Hepatocyte (in vitro differentiated cells): Measurements from ENCODE around the gene MED29. TPM values are rescaled to one million over a fixed set of nuclear protein-coding genes. Genes with fewer than 3 reads are reported as not detected.

Experiments
- DNase-seq: peaks from one replicate; pipeline ENCODE4 v3.0.0-alpha.2; 2016; ENCODE audit warnings: low spot score
- H2AFZ ChIP-seq: fragments of 200-600 bp; sonication (generic); 2 replicates; pipeline ENCODE4 v1.6.0; 2016; ENCODE audit warnings: antibody characterized with exemption, mild to moderate bottlenecking
- H3K27ac ChIP-seq: fragments of 200-600 bp; sonication (generic); 2 replicates; pipeline ENCODE4 v1.5.1; 2016; ENCODE audit warnings: mild to moderate bottlenecking
- H3K27me3 ChIP-seq: fragments of 200-600 bp; sonication (generic); 2 replicates; pipeline ENCODE4 v1.6.1; 2016
- H3K36me3 ChIP-seq: fragments of 200-600 bp; sonication (generic); replicated peaks from 2 replicates; pipeline ENCODE4 v1.5.1; 2016; ENCODE audit warnings: low read depth; ENCODE audit not compliant: insufficient read depth
- H3K4me1 ChIP-seq: fragments of 200-600 bp; sonication (generic); 2 replicates; pipeline ENCODE4 v1.5.1; 2016; ENCODE audit warnings: mild to moderate bottlenecking, moderate library complexity; ENCODE audit not compliant: insufficient read depth
- H3K4me2 ChIP-seq: fragments of 200-600 bp; sonication (generic); 2 replicates; pipeline ENCODE4 v1.6.0; 2016
- H3K4me3 ChIP-seq: fragments of 200-600 bp; sonication (generic); 2 replicates; pipeline ENCODE4 v1.5.1; 2016; ENCODE audit warnings: mild to moderate bottlenecking
- H3K79me2 ChIP-seq: fragments of 200-600 bp; sonication (generic); 2 replicates; pipeline ENCODE4 v1.6.0; 2017; ENCODE audit warnings: mild to moderate bottlenecking
- H3K9me2 ChIP-seq: fragments of 200-600 bp; sonication (generic); replicated peaks from 2 replicates; pipeline ENCODE4 v1.6.0; 2017; ENCODE audit warnings: mild to moderate bottlenecking; ENCODE audit not compliant: insufficient read depth
- H3K9me3 ChIP-seq: fragments of 200-600 bp; sonication (generic); 2 replicates; pipeline ENCODE4 v1.5.1; 2016; ENCODE audit warnings: low read depth, mild to moderate bottlenecking
- H4K20me1 ChIP-seq: fragments of 200-600 bp; sonication (generic); 2 replicates; pipeline ENCODE4 v1.6.0; 2016; ENCODE audit warnings: mild to moderate bottlenecking; ENCODE audit not compliant: insufficient read depth, poor library complexity, severe bottlenecking
- CTCF ChIP-seq: fragments of 200-600 bp; sonication (generic); IDR thresholded peaks from 2 replicates; pipeline ENCODE4 v1.5.1; 2016; ENCODE audit warnings: antibody characterized with exemption, mild to moderate bottlenecking; ENCODE audit not compliant: poor library complexity
- EZH2 ChIP-seq: fragments of 200-600 bp; sonication (generic); IDR thresholded peaks from 2 replicates; pipeline ENCODE4 v1.6.1; 2016; ENCODE audit warnings: antibody characterized with exemption, mild to moderate bottlenecking, borderline replicate concordance
- EZH2phosphoT487 ChIP-seq: fragments of 200-600 bp; sonication (generic); IDR thresholded peaks from one replicate; pipeline ENCODE4 v1.6.1; 2018; ENCODE audit warnings: antibody characterized with exemption, mild to moderate bottlenecking, low read depth, moderate library complexity; ENCODE audit not compliant: unreplicated experiment, severe bottlenecking
- WGBS: methylation state at CpG from one replicate; pipeline ENCODE4 v1.1.6; 2016; ENCODE audit warnings: low lambda C conversion rate; ENCODE audit errors: missing lambda C conversion rate; 5-methylcytosine and 5-hydroxymethylcytosine counted together
- polyA plus RNA-seq: library from polyadenylated mRNA; unstranded; fragments of >200 nt; fragmentation: Nextera tagmentation; extraction: Ambion mirVana; gene quantifications from 2 replicates; pipeline ENCODE4 v1.2.1, GENCODE V29; 2016
- total RNA-seq: library from RNA; depleted of rRNA; stranded (reverse); fragments of >200 nt; gene quantifications from 2 replicates; pipeline ENCODE4 v1.2.3, GENCODE V29; 2014

The MED29 gene
- total and polyA plus RNA-seq, 2 experiments from 2014 or later: 18.9 to 38.6 TPM

DNA sequence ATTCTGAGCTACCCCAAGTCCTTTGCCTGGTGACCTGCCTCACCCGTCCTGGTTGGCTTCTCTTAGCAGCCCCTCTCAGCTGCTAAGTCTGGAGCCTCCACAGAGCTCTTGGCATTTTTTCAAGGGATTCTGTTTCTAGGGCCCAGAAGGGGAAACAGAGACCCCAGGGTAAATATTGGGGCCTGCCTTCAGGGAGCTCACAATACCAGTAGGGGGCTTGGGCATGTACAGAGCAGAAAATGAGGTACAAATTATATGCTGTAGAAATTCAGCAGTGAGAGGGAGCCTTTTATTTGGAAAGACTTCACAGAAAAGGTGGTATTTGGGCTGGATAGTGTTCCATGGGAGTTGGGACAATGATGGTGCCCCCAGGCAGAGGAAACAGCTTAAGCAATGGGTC, 45.2 kb upstream of the MED29 start:
- Histone ChIP-seq H3K27me3 (no peaks in the 10 kb centered on the region), H3K4me2 (peak overlapping the region; percentile 5), H3K9me3 (no peaks in the 10 kb centered on the region), H3K4me3 (no peak overlapping the region), H2AFZ (no peak overlapping the region), H4K20me1 (peaks cover 48% of the 10 kb centered on the region), H3K9me2 (no peaks in the 10 kb centered on the region), H3K36me3 (no peaks in the 10 kb centered on the region), H3K27ac (no peak overlapping the region), H3K4me1 (peaks cover 7% of the 10 kb centered on the region), H3K79me2 (peaks cover 76% of the 10 kb centered on the region)
- WGBS: 84% methylated on average over 1 of the region's 1 CpG
- DNase-seq: no peak
- no peak for TF ChIP-seq EZH2phosphoT487
- TF ChIP-seq CTCF: no peak
- TF ChIP-seq EZH2: no peak

GRCh38 chr19:39347332-39348164, 43.6 kb upstream of the MED29 start:
- WGBS: 88% methylated on average over 4 of the region's 4 CpGs
- no peak overlapping the region for H2AFZ ChIP-seq
- peaks cover 79% of the 10 kb centered on the region for H3K79me2 ChIP-seq
- no peaks in the 10 kb centered on the region for H3K9me2 ChIP-seq
- H3K36me3 ChIP-seq: no peaks in the 10 kb centered on the region
- no peak for DNase-seq
- peaks cover 48% of the 10 kb centered on the region for H4K20me1 ChIP-seq
- H3K4me3 ChIP-seq: no peak overlapping the region
- no peaks in the 10 kb centered on the region for H3K9me3 ChIP-seq
- no peak for TF ChIP-seq EZH2phosphoT487
- TF ChIP-seq CTCF: no peak
- no peak for TF ChIP-seq EZH2
- no peak overlapping the region for H3K4me2 ChIP-seq
- H3K4me1 ChIP-seq: peaks cover 7% of the 10 kb centered on the region
- no peak overlapping the region for H3K27ac ChIP-seq
- H3K27me3 ChIP-seq: no peaks in the 10 kb centered on the region

DNA sequence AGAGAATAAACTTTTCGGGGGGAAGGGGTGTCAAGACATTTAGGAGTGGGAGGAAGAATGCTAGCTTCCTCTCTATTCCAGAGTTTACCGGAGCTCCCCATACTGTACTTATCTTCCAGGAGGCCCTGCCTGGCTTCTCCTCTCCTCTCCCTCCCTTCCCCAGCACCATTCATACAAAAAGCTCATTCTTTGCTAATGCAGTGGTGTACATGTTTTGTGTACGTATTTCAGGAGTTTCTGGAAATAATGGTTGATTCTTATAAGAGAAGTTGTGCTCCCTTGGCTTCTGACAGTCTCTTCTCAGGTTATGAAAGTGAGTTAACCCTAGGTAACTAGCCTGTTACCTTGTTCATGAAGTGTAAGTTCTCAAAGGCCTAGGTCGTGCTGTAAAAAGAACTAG, 41.9 kb upstream of the MED29 start:
- Histone ChIP-seq H3K27ac (no peak overlapping the region), H3K27me3 (no peaks in the 10 kb centered on the region), H3K9me3 (no peaks in the 10 kb centered on the region), H3K4me2 (no peak overlapping the region), H3K79me2 (peaks cover 67% of the 10 kb centered on the region), H4K20me1 (peaks cover 42% of the 10 kb centered on the region), H3K36me3 (no peaks in the 10 kb centered on the region), H3K4me1 (no peaks in the 10 kb centered on the region), H3K9me2 (no peaks in the 10 kb centered on the region), H3K4me3 (no peak overlapping the region), H2AFZ (no peak overlapping the region)
- no peak for DNase-seq
- WGBS: 92% methylated on average over 4 of the region's 4 CpGs
- TF ChIP-seq EZH2 (no peak), EZH2phosphoT487 (no peak), CTCF (no peak)
